ENCODE results near the gene TOMM20.

Gene TOMM20

GRCh38 chr1:235068158-235069121 lies 60.2 kb downstream of the TOMM20 start:
- 86 to 88% methylated on average over 19 of the region's 19 CpGs for WGBS, 2 experiments
- no peaks in the 10 kb centered on the region for H3K9me3 ChIP-seq (ENCODE audit: control insufficient read depth, low read length)
- H3K36me3 ChIP-seq (ENCODE audit: control insufficient read depth, insufficient read depth, low read length): no peaks in the 10 kb centered on the region
- no peak overlapping the region for H3K4me3 ChIP-seq (ENCODE audit: insufficient read depth, low read depth, low read length)
- H3K4me1 ChIP-seq (ENCODE audit: control insufficient read depth, insufficient read depth, low read length): no peaks in the 10 kb centered on the region
- H3K27me3 ChIP-seq (ENCODE audit: control insufficient read depth, insufficient read depth, low read length, poor library complexity, severe bottlenecking): no peaks in the 10 kb centered on the region
- H3K27ac ChIP-seq (ENCODE audit: insufficient read depth, low read depth, low read length, poor library complexity, severe bottlenecking): no peak overlapping the region

GRCh38 chr1:235067396-235068157 lies 61.1 kb downstream of the TOMM20 start:
- Histone ChIP-seq H3K27me3 (ENCODE audit: control insufficient read depth, insufficient read depth, low read length, poor library complexity, severe bottlenecking) (no peaks in the 10 kb centered on the region), H3K36me3 (ENCODE audit: control insufficient read depth, insufficient read depth, low read length) (no peaks in the 10 kb centered on the region), H3K9me3 (ENCODE audit: control insufficient read depth, low read length) (no peaks in the 10 kb centered on the region), H3K4me3 (ENCODE audit: insufficient read depth, low read depth, low read length) (no peak overlapping the region), H3K27ac (ENCODE audit: insufficient read depth, low read depth, low read length, poor library complexity, severe bottlenecking) (no peak overlapping the region), H3K4me1 (ENCODE audit: control insufficient read depth, insufficient read depth, low read length) (no peaks in the 10 kb centered on the region)
- 89% methylated on average over 12 of the region's 12 CpGs for WGBS, 2 experiments

DNA sequence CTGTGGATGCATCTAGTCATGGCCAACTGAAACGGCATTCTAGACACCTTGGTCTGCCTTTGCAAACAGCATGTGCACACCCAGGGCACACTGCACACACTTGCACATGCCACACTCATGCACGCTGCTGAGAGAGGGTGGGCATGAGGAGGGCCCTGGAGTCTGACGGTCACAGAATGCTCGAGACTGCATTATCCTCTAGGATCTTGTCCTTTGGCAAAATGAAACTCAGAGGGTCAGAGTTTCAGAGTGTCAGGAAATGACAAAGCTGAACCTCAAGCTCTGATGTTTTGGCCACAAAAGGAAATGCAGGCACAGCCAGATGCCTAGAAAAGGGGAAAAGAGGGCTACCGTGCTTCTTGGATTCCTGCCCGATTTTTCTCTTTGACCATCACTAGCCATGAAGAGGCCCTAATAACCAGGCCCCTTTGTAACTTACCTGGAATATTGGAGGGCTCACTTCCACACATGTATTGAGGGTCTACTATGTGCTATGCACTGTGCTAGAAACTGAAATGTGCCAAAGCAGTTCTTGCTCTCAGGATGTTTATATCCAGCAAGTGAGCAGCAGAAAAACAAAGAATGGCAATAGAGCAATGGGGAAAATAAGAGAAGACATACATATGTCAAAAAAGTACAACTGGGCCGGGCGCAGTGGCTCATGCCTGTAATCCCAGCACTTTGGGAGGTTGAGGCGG lies 65.4 kb downstream of the TOMM20 start:
- Histone ChIP-seq H3K27me3 (ENCODE audit: control insufficient read depth, insufficient read depth, low read length, poor library complexity, severe bottlenecking) (no peaks in the 10 kb centered on the region), H3K4me3 (ENCODE audit: insufficient read depth, low read depth, low read length) (no peak overlapping the region), H3K36me3 (ENCODE audit: control insufficient read depth, insufficient read depth, low read length) (no peaks in the 10 kb centered on the region), H3K4me1 (ENCODE audit: control insufficient read depth, insufficient read depth, low read length) (peaks cover 10% of the 10 kb centered on the region), H3K9me3 (ENCODE audit: control insufficient read depth, low read length) (no peaks in the 10 kb centered on the region), H3K27ac (ENCODE audit: insufficient read depth, low read depth, low read length, poor library complexity, severe bottlenecking) (no peak overlapping the region)
- WGBS, 2 experiments: 92 to 93% methylated on average over 9 of the region's 9 CpGs

DNA sequence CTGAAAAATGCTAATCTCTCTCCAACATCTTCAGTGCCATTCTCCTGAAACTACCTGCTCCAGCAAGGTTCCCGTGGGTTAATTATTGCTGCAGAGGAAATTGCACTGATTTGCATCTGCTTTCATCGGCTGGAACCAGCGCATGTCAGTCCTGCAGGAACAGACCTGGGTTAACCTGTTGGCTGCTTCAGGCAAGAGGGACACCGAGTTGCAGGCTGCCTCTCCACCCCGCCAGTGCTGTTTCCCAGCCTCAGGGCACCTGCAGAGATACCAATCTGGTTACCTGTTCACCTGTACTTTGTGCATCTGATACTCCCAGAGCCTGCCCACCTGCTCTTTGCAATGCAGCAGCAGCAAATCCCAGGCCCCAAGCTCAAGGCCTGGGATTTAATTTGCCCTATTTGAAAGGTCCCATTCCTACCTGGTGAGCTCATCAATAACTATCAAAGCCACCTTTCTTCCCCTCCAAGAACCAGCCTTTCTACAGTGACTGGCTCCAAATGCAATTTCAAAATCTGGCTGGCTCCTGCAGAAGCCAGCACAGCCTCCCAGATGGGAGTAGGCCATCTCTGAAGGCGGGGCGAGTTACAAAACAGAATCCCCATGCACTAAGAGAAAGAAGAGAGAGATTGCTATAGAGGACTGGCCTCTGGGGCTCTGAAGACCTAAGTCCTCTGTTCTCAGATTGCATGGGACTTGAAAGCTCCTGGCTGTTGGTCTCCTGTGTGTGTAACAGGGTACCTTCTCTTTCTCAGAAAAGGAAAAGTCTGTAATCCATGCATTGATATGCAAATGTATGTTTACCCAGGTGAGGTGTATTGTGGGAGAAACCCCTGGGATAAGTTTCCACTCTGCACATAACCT lies 67.8 kb downstream of the TOMM20 start:
- no peak overlapping the region for H3K27ac ChIP-seq (ENCODE audit: insufficient read depth, low read depth, low read length, poor library complexity, severe bottlenecking)
- WGBS, 2 experiments: 35 to 39% methylated on average over 7 of the region's 7 CpGs
- no peaks in the 10 kb centered on the region for H3K36me3 ChIP-seq (ENCODE audit: control insufficient read depth, insufficient read depth, low read length)
- peaks cover 10% of the 10 kb centered on the region for H3K4me1 ChIP-seq (ENCODE audit: control insufficient read depth, insufficient read depth, low read length)
- no peak overlapping the region for H3K4me3 ChIP-seq (ENCODE audit: insufficient read depth, low read depth, low read length)
- H3K27me3 ChIP-seq (ENCODE audit: control insufficient read depth, insufficient read depth, low read length, poor library complexity, severe bottlenecking): no peaks in the 10 kb centered on the region
- H3K9me3 ChIP-seq (ENCODE audit: control insufficient read depth, low read length): no peaks in the 10 kb centered on the region
